GM18909 (cell line): Measurements from ENCODE around the gene ARSB.
"Not testable (repeated sequence)": the region's sequence is repeated elsewhere in the genome, so short reads cannot be mapped to it uniquely, and the experiment has no call there.

Experiments
- ATAC-seq: cut with Tn5 transposase; IDR thresholded peaks from one replicate; pipeline ENCODE4 v1.9.1; 2021; ENCODE audit warnings: mild to moderate bottlenecking; ENCODE audit not compliant: unreplicated experiment, poor library complexity

ARSB gene

GRCh38 chr5:78907255-78907891, 77.7 kb downstream of the ARSB start:
- no peak for ATAC-seq

- ATAC-seq: peak; percentile 62
These were observed 79.8 kb downstream of the ARSB start for GRCh38 chr5:78905084-78905938.

GRCh38 chr5:78903861-78904260, 81.2 kb downstream of the ARSB start:
- ATAC-seq: no peak

GRCh38 chr5:78903353-78903752, 81.8 kb downstream of the ARSB start:
- ATAC-seq: no peak

- no peak for ATAC-seq
These were observed 85.2 kb downstream of the ARSB start for GRCh38 chr5:78899922-78900362.

- ATAC-seq: no peak
These were observed 89.0 kb downstream of the ARSB start for GRCh38 chr5:78896132-78896531.

- ATAC-seq: no peak
These were observed 89.5 kb downstream of the ARSB start for GRCh38 chr5:78895616-78896015.

- no peak for ATAC-seq
These were observed 91.0 kb downstream of the ARSB start for GRCh38 chr5:78893940-78894677.

- ATAC-seq: no peak
These were observed 94.3 kb downstream of the ARSB start for GRCh38 chr5:78890667-78891379.

- no peak for ATAC-seq
These were observed 95.6 kb downstream of the ARSB start for GRCh38 chr5:78889369-78890140.

- no peak for ATAC-seq
These were observed 96.3 kb downstream of the ARSB start for GRCh38 chr5:78888580-78889368.

GRCh38 chr5:78887384-78888118, 97.6 kb downstream of the ARSB start:
- ATAC-seq: peak; percentile 97

- ATAC-seq: no peak
These were observed 98.5 kb downstream of the ARSB start for GRCh38 chr5:78886341-78887230.

- ATAC-seq: no peak
These were observed 103.2 kb downstream of the ARSB start for GRCh38 chr5:78881884-78882283.

- ATAC-seq: no peak
These were observed 105.6 kb downstream of the ARSB start for GRCh38 chr5:78879516-78879915.

- not testable (repeated sequence) for ATAC-seq
These were observed 119.0 kb downstream of the ARSB start for GRCh38 chr5:78866076-78866475.

GRCh38 chr5:78858364-78858763, 126.7 kb downstream of the ARSB start:
- no peak for ATAC-seq
